PC-3 (cell line): ENCODE measurements around the gene RFWD3. TPM values are rescaled to one million over a fixed set of nuclear protein-coding genes. Genes with fewer than 3 reads are reported as not detected.

Experiments used
- ATAC-seq: fragments of 200-7000 bp; cut with Tn5 transposase; 2 replicates; pipeline ENCODE4 v1.9.1; 2020; ENCODE audit warnings: mild to moderate bottlenecking, moderate library complexity
- BruUV-seq: library from RNA; stranded (reverse); fragments of 400-500 nt; replicated peaks from 2 replicates; lab custom pipeline; 2021; lab: Mats Ljungman, UMichigan
- CTCF ChIA-PET: fragments of 300-600 bp; sonication (Branson Sonifier 250); formaldehyde crosslinking; loops from one replicate; lab custom pipeline; 2022; ENCODE audit warnings: antibody characterized with exemption; lab: Charles Lee
- POLR2A ChIA-PET: fragments of 300-600 bp; sonication (Branson Sonifier 250); formaldehyde crosslinking; loops from one replicate; lab custom pipeline; 2022; ENCODE audit warnings: antibody characterized with exemption; ENCODE audit not compliant: unreplicated experiment; lab: Charles Lee
- DNase-seq: peaks from one replicate; pipeline ENCODE4 v3.0.0-alpha.2; 2015
- H2AFZ ChIP-seq: fragments of 300-600 bp; sonication (generic); 2 replicates; pipeline ENCODE4 v1.6.0; 2016; ENCODE audit warnings: antibody characterized with exemption, low read length
- H3F3A ChIP-seq: fragments of 300-600 bp; sonication (generic); one replicate; pipeline ENCODE4 v1.6.0; 2017; ENCODE audit warnings: antibody characterized with exemption, low read length, control low read depth, mild to moderate bottlenecking; ENCODE audit not compliant: unreplicated experiment
- H3K27ac ChIP-seq: fragments of 300-600 bp; sonication (generic); 2 replicates; pipeline ENCODE4 v1.5.1; 2016; ENCODE audit warnings: mild to moderate bottlenecking, low read length
- H3K27me3 ChIP-seq: fragments of 300-600 bp; sonication (generic); 2 replicates; pipeline ENCODE4 v1.6.1; 2016; ENCODE audit warnings: low read length, mixed read lengths
- H3K36me3 ChIP-seq: fragments of 300-600 bp; sonication (generic); 2 replicates; pipeline ENCODE4 v1.6.1; 2016; ENCODE audit warnings: low read depth, mixed run types, low read length, mixed read lengths
- H3K4me1 ChIP-seq: fragments of 300-600 bp; sonication (generic); 2 replicates; pipeline ENCODE4 v1.5.1; 2016; ENCODE audit warnings: low read length; ENCODE audit not compliant: insufficient read depth
- H3K4me2 ChIP-seq: fragments of 300-600 bp; sonication (generic); 2 replicates; pipeline ENCODE4 v1.6.0; 2016; ENCODE audit warnings: low read length
- H3K4me3 ChIP-seq: fragments of 300-600 bp; sonication (generic); 2 replicates; pipeline ENCODE4 v1.5.1; 2016; ENCODE audit warnings: mild to moderate bottlenecking, low read length, mixed read lengths
- H3K79me2 ChIP-seq: fragments of 300-600 bp; sonication (generic); 2 replicates; pipeline ENCODE4 v1.6.1; 2017; ENCODE audit warnings: low read length, mixed read lengths
- H3K9ac ChIP-seq: fragments of 300-600 bp; sonication (generic); 2 replicates; pipeline ENCODE4 v1.6.0; 2016; ENCODE audit warnings: mild to moderate bottlenecking, low read length
- H3K9me2 ChIP-seq: fragments of 300-600 bp; sonication (generic); replicated peaks from 2 replicates; pipeline ENCODE4 v1.6.1; 2016; ENCODE audit warnings: mixed run types, low read length, mixed read lengths
- H3K9me3 ChIP-seq: fragments of 300-600 bp; sonication (generic); 2 replicates; pipeline ENCODE4 v1.6.1; 2016; ENCODE audit warnings: low read length, mixed read lengths
- H4K20me1 ChIP-seq: fragments of 300-600 bp; sonication (generic); 2 replicates; pipeline ENCODE4 v1.6.1; 2016; ENCODE audit warnings: low read length, mixed read lengths
- EZH2 ChIP-seq: fragments of 300-600 bp; sonication (generic); IDR thresholded peaks from one replicate; pipeline ENCODE4 v1.6.1; 2017; ENCODE audit warnings: antibody characterized with exemption, mild to moderate bottlenecking, low read length; ENCODE audit not compliant: unreplicated experiment
- EZH2phosphoT487 ChIP-seq: fragments of 300-600 bp; sonication (generic); IDR thresholded peaks from 2 replicates; pipeline ENCODE4 v1.6.1; 2018; ENCODE audit warnings: mild to moderate bottlenecking, antibody characterized with exemption, low read length, borderline replicate concordance
- intact Hi-C: fragments of 100-400 bp; cut with micrococcal nuclease; formaldehyde crosslinking; loops from 2 replicates; pipeline ENCODE4 v1.9.0; 2023
- total RNA-seq: library from RNA; depleted of rRNA; stranded (reverse); fragments of >200 nt; gene quantifications from 2 replicates; pipeline ENCODE4 v1.2.3, GENCODE V29; 2014
- TF ChIP-seq, protein P1 (sequence below): fragments of 300-600 bp; sonication (generic); conservative IDR thresholded peaks from 2 replicates; pipeline ENCODE4 v1.5.1; 2017; ENCODE audit warnings: antibody characterized with exemption, low read depth, mild to moderate bottlenecking, low read length

RFWD3 gene
- total RNA-seq, 1 experiment from 2014 or later = 32.8 TPM

- ChIA-PET POLR2A (no interaction called here), CTCF (no interaction called here)
- Histone ChIP-seq H3K36me3 (no peaks in the 10 kb centered on the region), H3K9me3 (no peaks in the 10 kb centered on the region), H3K79me2 (peaks cover 92% of the 10 kb centered on the region), H2AFZ (no peak overlapping the region), H3F3A (no peaks in the 10 kb centered on the region), H3K27ac (no peak overlapping the region), H3K4me2 (no peak overlapping the region), H3K27me3 (no peaks in the 10 kb centered on the region), H3K4me1 (peaks cover 11% of the 10 kb centered on the region), H3K4me3 (no peak overlapping the region), H3K9me2 (no peaks in the 10 kb centered on the region), H3K9ac (no peak overlapping the region), H4K20me1 (peaks cover 7% of the 10 kb centered on the region; the same call in 1 of the 2 replicates)
- TF ChIP-seq EZH2phosphoT487 = no peak
- TF ChIP-seq EZH2 = no peak
- TF ChIP-seq, protein P1, sequence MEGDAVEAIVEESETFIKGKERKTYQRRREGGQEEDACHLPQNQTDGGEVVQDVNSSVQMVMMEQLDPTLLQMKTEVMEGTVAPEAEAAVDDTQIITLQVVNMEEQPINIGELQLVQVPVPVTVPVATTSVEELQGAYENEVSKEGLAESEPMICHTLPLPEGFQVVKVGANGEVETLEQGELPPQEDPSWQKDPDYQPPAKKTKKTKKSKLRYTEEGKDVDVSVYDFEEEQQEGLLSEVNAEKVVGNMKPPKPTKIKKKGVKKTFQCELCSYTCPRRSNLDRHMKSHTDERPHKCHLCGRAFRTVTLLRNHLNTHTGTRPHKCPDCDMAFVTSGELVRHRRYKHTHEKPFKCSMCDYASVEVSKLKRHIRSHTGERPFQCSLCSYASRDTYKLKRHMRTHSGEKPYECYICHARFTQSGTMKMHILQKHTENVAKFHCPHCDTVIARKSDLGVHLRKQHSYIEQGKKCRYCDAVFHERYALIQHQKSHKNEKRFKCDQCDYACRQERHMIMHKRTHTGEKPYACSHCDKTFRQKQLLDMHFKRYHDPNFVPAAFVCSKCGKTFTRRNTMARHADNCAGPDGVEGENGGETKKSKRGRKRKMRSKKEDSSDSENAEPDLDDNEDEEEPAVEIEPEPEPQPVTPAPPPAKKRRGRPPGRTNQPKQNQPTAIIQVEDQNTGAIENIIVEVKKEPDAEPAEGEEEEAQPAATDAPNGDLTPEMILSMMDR = no peak
- intact Hi-C loops = loop anchor here (1.0 kb wide), 1 partner anchor 24 kb away; the partner anchor contains the start of gene GLG1
- DNase-seq (no peak), ATAC-seq (peak; percentile 52)
- BruUV-seq = no TSS peak
These were observed 83.7 kb downstream of the RFWD3 start for GRCh38 chr16:74582970-74583369.

- ATAC-seq = no peak
- POLR2A ChIA-PET = no interaction called here
- no peaks in the 10 kb centered on the region for H3K9me2 ChIP-seq
- H3K4me3 ChIP-seq = no peak overlapping the region
- H3K79me2 ChIP-seq = peaks cover 91% of the 10 kb centered on the region
- H3K4me1 ChIP-seq = peaks cover 16% of the 10 kb centered on the region
- intact Hi-C loops = no loop called here
- H3K36me3 ChIP-seq = no peaks in the 10 kb centered on the region
- no peaks in the 10 kb centered on the region for H3K9me3 ChIP-seq
- no peak overlapping the region for H3K9ac ChIP-seq
- no peaks in the 10 kb centered on the region for H3K27me3 ChIP-seq
- no peak overlapping the region for H2AFZ ChIP-seq
- no peaks in the 10 kb centered on the region for H3F3A ChIP-seq
- CTCF ChIA-PET = no interaction called here
- peaks cover 7% of the 10 kb centered on the region; the same call in 1 of the 2 replicates for H4K20me1 ChIP-seq
- TF ChIP-seq EZH2phosphoT487 (no peak), EZH2 (no peak)
- TF ChIP-seq, protein P1 = no peak
- H3K27ac ChIP-seq = no peak overlapping the region
- H3K4me2 ChIP-seq = no peak overlapping the region
- no TSS peak for BruUV-seq
- DNase-seq = no peak
These were observed 85.8 kb downstream of the RFWD3 start for GRCh38 chr16:74580833-74581232.

DNA sequence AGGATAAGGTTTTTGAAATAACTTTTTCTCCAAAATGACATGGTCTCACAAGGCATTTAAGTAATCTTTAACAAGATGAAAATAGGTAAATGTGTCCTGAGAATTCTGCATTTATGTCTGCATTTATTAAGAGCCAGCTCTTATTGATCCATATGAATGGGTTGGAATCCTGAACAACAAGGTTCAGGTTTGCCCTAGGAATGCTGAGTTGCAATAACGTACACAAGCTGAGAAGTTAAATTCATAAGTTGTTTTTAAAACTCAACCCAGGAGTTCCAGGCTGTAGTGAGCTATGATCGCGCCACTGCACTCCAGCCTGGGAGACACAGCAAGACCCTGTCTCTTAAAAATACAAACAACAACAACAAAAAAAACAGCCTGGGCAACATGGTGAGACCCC, 87.8 kb downstream of the RFWD3 start:
- H3K4me3 ChIP-seq = no peak overlapping the region
- H3K79me2 ChIP-seq = peaks cover 89% of the 10 kb centered on the region
- H3K36me3 ChIP-seq = no peaks in the 10 kb centered on the region
- H3K9ac ChIP-seq = no peak overlapping the region
- peaks cover 16% of the 10 kb centered on the region for H3K4me1 ChIP-seq
- H3K4me2 ChIP-seq = peak overlapping the region; percentile 40
- ChIA-PET CTCF (no interaction called here), POLR2A (interaction anchor here (0.7 kb wide), 1 partner anchor 53 kb away, joined by 3 read pairs; no protein-coding TSS in a partner anchor)
- H4K20me1 ChIP-seq = peaks cover 7% of the 10 kb centered on the region; the same call in 1 of the 2 replicates
- no peak for TF ChIP-seq EZH2phosphoT487
- TF ChIP-seq, protein P1 = no peak
- no peak for TF ChIP-seq EZH2
- no TSS peak for BruUV-seq
- intact Hi-C loops = no loop called here
- H2AFZ ChIP-seq = no peak overlapping the region
- no peaks in the 10 kb centered on the region for H3K9me3 ChIP-seq
- H3K27me3 ChIP-seq = no peaks in the 10 kb centered on the region
- no peak for DNase-seq
- no peaks in the 10 kb centered on the region for H3K9me2 ChIP-seq
- H3K27ac ChIP-seq = no peak overlapping the region
- ATAC-seq = no peak
- no peaks in the 10 kb centered on the region for H3F3A ChIP-seq
